ENCODE measurements around the gene PIK3C3. TPM values are rescaled to one million over a fixed set of nuclear protein-coding genes. Genes with fewer than 3 reads are reported as not detected.
A peak's percentile ranks its signal among the peaks of the same experiment; 100 is the strongest.

The PIK3C3 gene
- total RNA-seq, 1 experiment from 2014 or later: 50.5 TPM

GRCh38 chr18:42113529-42114191 is 158.6 kb downstream of the PIK3C3 start:
- no peak overlapping the region for H3K4me3 Mint-ChIP-seq (ENCODE audit: unreplicated experiment)
- H3K27me3 Mint-ChIP-seq (ENCODE audit: insufficient read depth, unreplicated experiment): no peaks in the 10 kb centered on the region
- no peak for TF ChIP-seq CTCF (IDR thresholded peaks at IDR 0.05; ENCODE audit: unreplicated experiment)
- intact Hi-C loops (cut with micrococcal nuclease): loop anchor here (1.0 to 10.0 kb wide), 7 partner anchors 61 to 1449 kb away; no protein-coding TSS in a partner anchor
- no peaks in the 10 kb centered on the region for H3K9me3 Mint-ChIP-seq (ENCODE audit: unreplicated experiment)
- peaks cover 8% of the 10 kb centered on the region for H3K4me1 Mint-ChIP-seq (ENCODE audit: insufficient read depth, unreplicated experiment)
- CTCF ChIA-PET: interaction anchor here (0.5 to 6.5 kb wide), 75 partner anchors 9 to 1476 kb away, joined by 3 to 71 read pairs (median 4); partner anchors contain the start of gene SYT4
- H3K27ac Mint-ChIP-seq (ENCODE audit: low read depth, unreplicated experiment): peak overlapping the region; percentile 49
- no peaks in the 10 kb centered on the region for H3K36me3 Mint-ChIP-seq (ENCODE audit: insufficient read depth, unreplicated experiment)
- no peak for DNase-seq (ENCODE audit: unreplicated experiment)
- BruUV-seq (replicated peaks): no TSS peak
- POLR2A ChIA-PET: interaction anchor here (0.8 to 1.2 kb wide), 3 partner anchors 48 to 1158 kb away, joined by 3 to 5 read pairs (median 3); no protein-coding TSS in a partner anchor

- no TSS peak for BruUV-seq (replicated peaks)
- peak; percentile 82 for TF ChIP-seq CTCF (IDR thresholded peaks at IDR 0.05; ENCODE audit: unreplicated experiment)
- DNase-seq (ENCODE audit: unreplicated experiment): peak; percentile 80
- Mint-ChIP-seq H3K36me3 (ENCODE audit: insufficient read depth, unreplicated experiment) (no peaks in the 10 kb centered on the region), H3K4me3 (ENCODE audit: unreplicated experiment) (no peak overlapping the region), H3K27me3 (ENCODE audit: insufficient read depth, unreplicated experiment) (no peaks in the 10 kb centered on the region), H3K9me3 (ENCODE audit: unreplicated experiment) (no peaks in the 10 kb centered on the region), H3K27ac (ENCODE audit: low read depth, unreplicated experiment) (no peak overlapping the region), H3K4me1 (ENCODE audit: insufficient read depth, unreplicated experiment) (peaks cover 8% of the 10 kb centered on the region)
- intact Hi-C loops (cut with micrococcal nuclease): loop anchor here (1.0 to 10.0 kb wide), 7 partner anchors 62 to 1448 kb away; no protein-coding TSS in a partner anchor
- ChIA-PET CTCF (interaction anchor here (0.6 to 6.5 kb wide), 90 partner anchors 9 to 1475 kb away, joined by 3 to 71 read pairs (median 4); partner anchors contain the start of gene SYT4), POLR2A (interaction anchor here (0.8 to 1.2 kb wide), 3 partner anchors 48 to 1157 kb away, joined by 3 to 5 read pairs (median 3); no protein-coding TSS in a partner anchor)
Measured at GRCh38 chr18:42114310-42114943, 159.4 kb downstream of the PIK3C3 start.

GRCh38 chr18:42126586-42126985 is 171.6 kb downstream of the PIK3C3 start:
- Mint-ChIP-seq H3K4me3 (ENCODE audit: unreplicated experiment) (no peak overlapping the region), H3K36me3 (ENCODE audit: insufficient read depth, unreplicated experiment) (no peaks in the 10 kb centered on the region), H3K27me3 (ENCODE audit: insufficient read depth, unreplicated experiment) (no peaks in the 10 kb centered on the region), H3K9me3 (ENCODE audit: unreplicated experiment) (no peaks in the 10 kb centered on the region), H3K27ac (ENCODE audit: low read depth, unreplicated experiment) (no peak overlapping the region), H3K4me1 (ENCODE audit: insufficient read depth, unreplicated experiment) (no peaks in the 10 kb centered on the region)
- ChIA-PET CTCF (interaction anchor here (0.6 to 2.0 kb wide), 3 partner anchors 12 to 1455 kb away, joined by 3 to 9 read pairs (median 3); no protein-coding TSS in a partner anchor), POLR2A (interaction anchor here (0.6 kb wide), 1 partner anchor 1309 kb away, joined by 4 read pairs; no protein-coding TSS in a partner anchor)
- intact Hi-C loops (cut with micrococcal nuclease): no loop called here
- DNase-seq (ENCODE audit: unreplicated experiment): no peak
- no peak for TF ChIP-seq CTCF (IDR thresholded peaks at IDR 0.05; ENCODE audit: unreplicated experiment)
- no TSS peak for BruUV-seq (replicated peaks)
